Forelimb muscle (tissue), 1 donor: Measurements from ENCODE around the gene SFPQ. TPM values are rescaled to one million over a fixed set of nuclear protein-coding genes. Genes with fewer than 3 reads are reported as not detected.
"Not testable (repeated sequence)": the region's sequence is repeated elsewhere in the genome, so short reads cannot be mapped to it uniquely, and the experiment has no call there.

Source experiments
- DNase-seq: peaks from one replicate; pipeline ENCODE4 v3.0.0-alpha.2; 2013; ENCODE audit warnings: low read depth
- polyA plus RNA-seq: library from polyadenylated mRNA; unstranded; fragments of 120-200 nt; gene quantifications from one replicate; pipeline ENCODE4 v1.2.1, GENCODE V29; 2013; ENCODE audit not compliant: insufficient read length

SFPQ gene
- polyA plus RNA-seq, 1 donor: 312 TPM

- DNase-seq: no peak
Observed at GRCh38 chr1:35188578-35189392, 4.2 kb downstream of the SFPQ start.

GRCh38 chr1:35187816-35188342 lies 5.1 kb downstream of the SFPQ start:
- DNase-seq: no peak

- no peak for DNase-seq
Observed at GRCh38 chr1:35186239-35186638, 6.7 kb downstream of the SFPQ start.

GRCh38 chr1:35185200-35185599 lies 7.7 kb downstream of the SFPQ start:
- no peak for DNase-seq

GRCh38 chr1:35184495-35185199 lies 8.3 kb downstream of the SFPQ start:
- DNase-seq: no peak

GRCh38 chr1:35181790-35182455 lies 11.0 kb downstream of the SFPQ start:
- DNase-seq: no peak

- no peak for DNase-seq
Observed at GRCh38 chr1:35180776-35181374, 12.1 kb downstream of the SFPQ start.

- DNase-seq: no peak
Observed at GRCh38 chr1:35179908-35180307, 13.0 kb downstream of the SFPQ start.

GRCh38 chr1:35178874-35179380 lies 14.0 kb downstream of the SFPQ start:
- DNase-seq: no peak

- no peak for DNase-seq
Observed at GRCh38 chr1:35178295-35178695, 14.7 kb downstream of the SFPQ start.

- DNase-seq: no peak
Observed at GRCh38 chr1:35177237-35177786, 15.6 kb downstream of the SFPQ start.

- DNase-seq: no peak
Observed at GRCh38 chr1:35175602-35176001, 17.3 kb downstream of the SFPQ start.

- DNase-seq: no peak
Observed at GRCh38 chr1:35175098-35175576, 17.8 kb downstream of the SFPQ start.

- no peak for DNase-seq
Observed at GRCh38 chr1:35173909-35174540, 18.9 kb downstream of the SFPQ start.

GRCh38 chr1:35173491-35173890 lies 19.5 kb downstream of the SFPQ start:
- no peak for DNase-seq

- no peak for DNase-seq
Observed at GRCh38 chr1:35172022-35172421, 20.9 kb downstream of the SFPQ start.

- DNase-seq: no peak
Observed at GRCh38 chr1:35171579-35171978, 21.4 kb downstream of the SFPQ start.

GRCh38 chr1:35164893-35165292 lies 28.1 kb downstream of the SFPQ start:
- DNase-seq: no peak

- no peak for DNase-seq
Observed at GRCh38 chr1:35151220-35151619, 41.7 kb downstream of the SFPQ start.

GRCh38 chr1:35145892-35146549 lies 46.9 kb downstream of the SFPQ start:
- not testable (repeated sequence) for DNase-seq
